Measurements from ENCODE around the gene TNNI3K. TPM values are rescaled to one million over a fixed set of nuclear protein-coding genes. Genes with fewer than 3 reads are reported as not detected.
A peak's percentile ranks its signal among the peaks of the same experiment; 100 is the strongest.

The TNNI3K gene
- total and polyA plus RNA-seq, 10 of the 15 experiments (the other 5 are each of a cell fraction or from before 2014, with no cell fraction given), result 0.14 to 1.6 (median 0.44) TPM; not detected in 4

DNA sequence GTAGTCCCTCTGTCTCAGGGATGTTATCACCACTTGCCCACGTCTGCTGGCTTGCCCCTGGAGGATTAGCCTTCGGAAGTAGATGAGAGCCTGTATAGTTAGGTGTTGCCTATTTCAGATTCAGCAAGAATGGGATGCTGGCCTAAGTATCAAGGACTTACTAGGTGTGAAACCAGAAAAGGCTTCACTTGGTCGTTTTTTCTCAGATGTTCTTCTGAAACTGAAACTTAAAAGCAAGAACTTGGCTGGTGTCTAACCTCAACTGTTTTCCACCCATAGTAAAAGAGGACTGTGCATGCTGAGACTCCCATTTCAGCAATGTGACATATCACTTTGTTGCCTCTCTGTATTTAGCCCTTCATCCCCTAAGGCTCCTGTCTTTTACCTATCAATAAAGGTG, 344.2 kb downstream of the TNNI3K start (continued):
- TF ChIP-seq, protein P1, sequence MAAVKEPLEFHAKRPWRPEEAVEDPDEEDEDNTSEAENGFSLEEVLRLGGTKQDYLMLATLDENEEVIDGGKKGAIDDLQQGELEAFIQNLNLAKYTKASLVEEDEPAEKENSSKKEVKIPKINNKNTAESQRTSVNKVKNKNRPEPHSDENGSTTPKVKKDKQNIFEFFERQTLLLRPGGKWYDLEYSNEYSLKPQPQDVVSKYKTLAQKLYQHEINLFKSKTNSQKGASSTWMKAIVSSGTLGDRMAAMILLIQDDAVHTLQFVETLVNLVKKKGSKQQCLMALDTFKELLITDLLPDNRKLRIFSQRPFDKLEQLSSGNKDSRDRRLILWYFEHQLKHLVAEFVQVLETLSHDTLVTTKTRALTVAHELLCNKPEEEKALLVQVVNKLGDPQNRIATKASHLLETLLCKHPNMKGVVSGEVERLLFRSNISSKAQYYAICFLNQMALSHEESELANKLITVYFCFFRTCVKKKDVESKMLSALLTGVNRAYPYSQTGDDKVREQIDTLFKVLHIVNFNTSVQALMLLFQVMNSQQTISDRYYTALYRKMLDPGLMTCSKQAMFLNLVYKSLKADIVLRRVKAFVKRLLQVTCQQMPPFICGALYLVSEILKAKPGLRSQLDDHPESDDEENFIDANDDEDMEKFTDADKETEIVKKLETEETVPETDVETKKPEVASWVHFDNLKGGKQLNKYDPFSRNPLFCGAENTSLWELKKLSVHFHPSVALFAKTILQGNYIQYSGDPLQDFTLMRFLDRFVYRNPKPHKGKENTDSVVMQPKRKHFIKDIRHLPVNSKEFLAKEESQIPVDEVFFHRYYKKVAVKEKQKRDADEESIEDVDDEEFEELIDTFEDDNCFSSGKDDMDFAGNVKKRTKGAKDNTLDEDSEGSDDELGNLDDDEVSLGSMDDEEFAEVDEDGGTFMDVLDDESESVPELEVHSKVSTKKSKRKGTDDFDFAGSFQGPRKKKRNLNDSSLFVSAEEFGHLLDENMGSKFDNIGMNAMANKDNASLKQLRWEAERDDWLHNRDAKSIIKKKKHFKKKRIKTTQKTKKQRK (IDR thresholded peaks at IDR 0.05; ENCODE audit: low read depth, low read length), result no peak
- TF ChIP-seq YY1 (IDR thresholded peaks at IDR 0.05; ENCODE audit: low read depth, low read length) (no peak), LARP7 (IDR thresholded peaks at IDR 0.05) (no peak), MYC (IDR thresholded peaks at IDR 0.05; ENCODE audit: insufficient read depth, insufficient read length, insufficient replicate concordance, low read length, severe bottlenecking) (no peak), ASH2L (IDR thresholded peaks at IDR 0.05; ENCODE audit: borderline replicate concordance, low read depth) (no peak), SREBF1 (IDR thresholded peaks at IDR 0.05; ENCODE audit: low read length) (no peak), SUZ12 (IDR thresholded peaks at IDR 0.05; ENCODE audit: unreplicated experiment) (no peak)

DNA sequence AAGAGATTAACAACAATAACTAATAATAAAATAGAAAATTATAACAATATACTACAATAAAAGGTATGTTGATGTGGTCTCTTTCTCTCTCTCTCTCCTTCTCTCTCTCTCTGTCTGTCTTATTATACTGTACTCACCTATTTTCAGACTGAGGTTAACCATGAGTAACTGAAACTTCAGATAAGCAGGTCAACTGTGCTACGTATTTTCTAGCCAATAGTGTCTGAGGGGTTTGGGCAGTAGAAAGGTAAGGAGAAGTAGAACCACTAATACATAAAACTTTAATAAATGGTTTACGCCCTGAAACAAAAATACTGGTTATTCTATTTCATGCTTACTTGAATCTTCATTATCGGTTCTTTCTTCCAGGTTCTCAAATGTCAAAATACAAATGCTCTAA, 348.2 kb downstream of the TNNI3K start:
- in situ Hi-C loops (cut with MboI) (no loop called here), intact Hi-C loops (cut with micrococcal nuclease; ENCODE audit: unreplicated experiment) (loop anchor here (5.0 kb wide), 1 partner anchor 149 kb away; the partner anchor contains the start of genes CRYZ and TYW3)
- DNase-seq (ENCODE audit: low read depth, low spot score) (no peak), FAIRE-seq (no peak), ATAC-seq (no peak)
- WGBS (ENCODE audit: insufficient coverage, insufficient replicate concordance, low lambda C conversion rate, missing lambda C conversion rate), result 67% methylated on average over 3 of the region's 3 CpGs
- Histone ChIP-seq H3K36me3 (ENCODE audit: control insufficient read depth in 2 of 2, insufficient read depth in 2 of 2, low read length in 1 of 2) (no peaks in the 10 kb centered on the region), H3K27me3 (replicated peaks in 1 of 2; ENCODE audit: control insufficient read depth in 2 of 2, insufficient read depth in 2 of 2, low read length in 1 of 2) (no peaks in the 10 kb centered on the region), H3K4me2 (ENCODE audit: control insufficient read depth, insufficient read depth) (no peak overlapping the region), H3K9ac (ENCODE audit: control insufficient read depth, insufficient read depth, low read length) (no peak overlapping the region), H2AFZ (ENCODE audit: control insufficient read depth, low read depth, low read length) (no peak overlapping the region), H3K9me3 (replicated peaks; ENCODE audit: control insufficient read depth, insufficient read depth, low read length) (no peaks in the 10 kb centered on the region), H4K20me1 (ENCODE audit: control insufficient read depth, insufficient read depth) (no peaks in the 10 kb centered on the region), H3K27ac (ENCODE audit: control insufficient read depth, insufficient read depth) (no peak overlapping the region), H3K4me3 (no peak overlapping the region), H3K4me1 (ENCODE audit: control insufficient read depth, insufficient read depth, low read length) (peaks cover 6% of the 10 kb centered on the region; the same call in 1 of the 2 replicates), H3K79me2 (ENCODE audit: control insufficient read depth, insufficient read depth, low read length) (no peaks in the 10 kb centered on the region)
- POLR2A ChIA-PET, result no interaction called here
- CTCF ChIA-PET, result no interaction called here
- BruUV-seq (replicated peaks), result no TSS peak
- TF ChIP-seq PML (IDR thresholded peaks at IDR 0.05; ENCODE audit: low read length) (no peak), SUPT20H (IDR thresholded peaks at IDR 0.05; ENCODE audit: borderline replicate concordance, control insufficient read depth, low read depth, low read length) (no peak), NFYB (IDR thresholded peaks at IDR 0.05; ENCODE audit: insufficient read depth, low read depth, low read length) (0 out of 2 replicates have a peak, but pooled peaks have one; percentile 51)
- TF ChIP-seq, protein P2, sequence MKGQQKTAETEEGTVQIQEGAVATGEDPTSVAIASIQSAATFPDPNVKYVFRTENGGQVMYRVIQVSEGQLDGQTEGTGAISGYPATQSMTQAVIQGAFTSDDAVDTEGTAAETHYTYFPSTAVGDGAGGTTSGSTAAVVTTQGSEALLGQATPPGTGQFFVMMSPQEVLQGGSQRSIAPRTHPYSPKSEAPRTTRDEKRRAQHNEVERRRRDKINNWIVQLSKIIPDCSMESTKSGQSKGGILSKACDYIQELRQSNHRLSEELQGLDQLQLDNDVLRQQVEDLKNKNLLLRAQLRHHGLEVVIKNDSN (IDR thresholded peaks at IDR 0.05; ENCODE audit: borderline replicate concordance, extremely low read length, insufficient read depth, low read depth, low read length), result no peak
- TF ChIP-seq, protein P3, sequence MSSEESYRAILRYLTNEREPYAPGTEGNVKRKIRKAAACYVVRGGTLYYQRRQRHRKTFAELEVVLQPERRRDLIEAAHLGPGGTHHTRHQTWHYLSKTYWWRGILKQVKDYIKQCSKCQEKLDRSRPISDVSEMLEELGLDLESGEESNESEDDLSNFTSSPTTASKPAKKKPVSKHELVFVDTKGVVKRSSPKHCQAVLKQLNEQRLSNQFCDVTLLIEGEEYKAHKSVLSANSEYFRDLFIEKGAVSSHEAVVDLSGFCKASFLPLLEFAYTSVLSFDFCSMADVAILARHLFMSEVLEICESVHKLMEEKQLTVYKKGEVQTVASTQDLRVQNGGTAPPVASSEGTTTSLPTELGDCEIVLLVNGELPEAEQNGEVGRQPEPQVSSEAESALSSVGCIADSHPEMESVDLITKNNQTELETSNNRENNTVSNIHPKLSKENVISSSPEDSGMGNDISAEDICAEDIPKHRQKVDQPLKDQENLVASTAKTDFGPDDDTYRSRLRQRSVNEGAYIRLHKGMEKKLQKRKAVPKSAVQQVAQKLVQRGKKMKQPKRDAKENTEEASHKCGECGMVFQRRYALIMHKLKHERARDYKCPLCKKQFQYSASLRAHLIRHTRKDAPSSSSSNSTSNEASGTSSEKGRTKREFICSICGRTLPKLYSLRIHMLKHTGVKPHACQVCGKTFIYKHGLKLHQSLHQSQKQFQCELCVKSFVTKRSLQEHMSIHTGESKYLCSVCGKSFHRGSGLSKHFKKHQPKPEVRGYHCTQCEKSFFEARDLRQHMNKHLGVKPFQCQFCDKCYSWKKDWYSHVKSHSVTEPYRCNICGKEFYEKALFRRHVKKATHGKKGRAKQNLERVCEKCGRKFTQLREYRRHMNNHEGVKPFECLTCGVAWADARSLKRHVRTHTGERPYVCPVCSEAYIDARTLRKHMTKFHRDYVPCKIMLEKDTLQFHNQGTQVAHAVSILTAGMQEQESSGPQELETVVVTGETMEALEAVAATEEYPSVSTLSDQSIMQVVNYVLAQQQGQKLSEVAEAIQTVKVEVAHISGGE (CRISPR knock-in tag; IDR thresholded peaks at IDR 0.05), result no peak
- RAD21 ChIA-PET (ENCODE audit: unreplicated experiment), result no interaction called here
- SMC1A ChIA-PET (ENCODE audit: uncharacterized antibody, unreplicated experiment), result no interaction called here

All from GM12878 (cell line).